ENCODE data around the gene ACADM.
"Not testable (repeated sequence)": the region's sequence is repeated elsewhere in the genome, so short reads cannot be mapped to it uniquely, and the experiment has no call there.

Gene ACADM

DNA sequence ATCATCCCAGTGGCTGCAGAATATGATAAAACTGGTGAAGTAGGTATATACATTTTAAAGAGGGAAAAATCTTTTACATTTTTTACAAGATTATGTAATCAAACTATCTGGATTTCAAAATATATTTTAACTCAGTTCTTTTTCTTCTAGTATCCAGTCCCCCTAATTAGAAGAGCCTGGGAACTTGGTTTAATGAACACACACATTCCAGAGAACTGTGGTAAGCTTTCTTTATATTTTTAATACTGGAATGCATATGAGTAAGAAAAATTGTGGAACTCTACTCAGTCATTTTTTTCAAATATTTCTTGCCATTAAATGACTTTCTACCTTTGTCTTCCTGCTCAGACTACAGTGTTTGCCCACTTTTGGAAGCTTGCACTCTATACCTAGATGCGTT is 8.2 kb downstream of the ACADM start:
- no peak for DNase-seq (ENCODE audit: low read depth)
- H3K4me3 ChIP-seq (ENCODE audit: low read depth, low read length), result no peak overlapping the region
- TF ChIP-seq, protein P1, sequence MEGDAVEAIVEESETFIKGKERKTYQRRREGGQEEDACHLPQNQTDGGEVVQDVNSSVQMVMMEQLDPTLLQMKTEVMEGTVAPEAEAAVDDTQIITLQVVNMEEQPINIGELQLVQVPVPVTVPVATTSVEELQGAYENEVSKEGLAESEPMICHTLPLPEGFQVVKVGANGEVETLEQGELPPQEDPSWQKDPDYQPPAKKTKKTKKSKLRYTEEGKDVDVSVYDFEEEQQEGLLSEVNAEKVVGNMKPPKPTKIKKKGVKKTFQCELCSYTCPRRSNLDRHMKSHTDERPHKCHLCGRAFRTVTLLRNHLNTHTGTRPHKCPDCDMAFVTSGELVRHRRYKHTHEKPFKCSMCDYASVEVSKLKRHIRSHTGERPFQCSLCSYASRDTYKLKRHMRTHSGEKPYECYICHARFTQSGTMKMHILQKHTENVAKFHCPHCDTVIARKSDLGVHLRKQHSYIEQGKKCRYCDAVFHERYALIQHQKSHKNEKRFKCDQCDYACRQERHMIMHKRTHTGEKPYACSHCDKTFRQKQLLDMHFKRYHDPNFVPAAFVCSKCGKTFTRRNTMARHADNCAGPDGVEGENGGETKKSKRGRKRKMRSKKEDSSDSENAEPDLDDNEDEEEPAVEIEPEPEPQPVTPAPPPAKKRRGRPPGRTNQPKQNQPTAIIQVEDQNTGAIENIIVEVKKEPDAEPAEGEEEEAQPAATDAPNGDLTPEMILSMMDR (IDR thresholded peaks at IDR 0.05; ENCODE audit: low read depth, low read length, missing control alignments), result no peak

DNA sequence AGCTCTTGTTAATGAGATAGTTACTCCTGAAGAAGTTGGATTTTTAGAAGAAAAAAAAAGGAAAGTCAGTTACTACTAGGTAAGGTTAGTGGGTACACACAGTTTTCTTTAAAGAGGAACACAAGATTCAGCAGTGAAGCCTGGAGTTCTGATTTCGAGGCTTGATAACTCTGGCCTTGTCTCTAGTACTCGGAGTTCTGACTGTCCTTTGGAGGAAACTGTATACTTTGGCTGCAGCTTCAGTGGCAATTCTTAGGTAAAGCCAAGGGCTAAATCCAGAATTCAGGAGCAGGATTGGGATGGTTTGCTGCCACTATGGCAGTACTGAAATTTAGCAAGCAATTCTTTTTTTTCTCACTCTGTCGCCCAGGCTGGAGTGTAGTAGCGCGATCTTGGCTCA is 9.2 kb downstream of the ACADM start:
- DNase-seq (ENCODE audit: low read depth), result no peak
- no peak overlapping the region for H3K4me3 ChIP-seq (ENCODE audit: low read depth, low read length)
- TF ChIP-seq, protein P1 (IDR thresholded peaks at IDR 0.05; ENCODE audit: low read depth, low read length, missing control alignments), result no peak

DNA sequence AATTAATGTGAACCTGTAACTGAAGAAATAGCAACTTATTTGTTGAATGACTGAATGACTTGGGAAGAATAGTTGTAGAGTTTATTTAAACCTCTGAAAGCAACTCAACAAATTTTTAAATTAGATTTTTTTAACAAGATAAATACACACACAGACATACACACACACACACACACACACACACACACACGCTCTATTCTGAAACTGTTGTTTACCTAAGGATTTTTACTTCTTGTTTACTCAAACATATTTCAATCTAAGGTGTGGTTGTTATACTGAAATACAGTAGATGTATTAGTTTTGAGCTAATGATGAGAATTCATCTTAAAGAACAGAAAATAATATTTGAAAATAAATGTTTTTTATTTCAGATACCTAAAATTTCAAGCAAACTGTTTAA is 11.5 kb downstream of the ACADM start:
- DNase-seq (ENCODE audit: low read depth), result no peak
- H3K4me3 ChIP-seq (ENCODE audit: low read depth, low read length), result no peak overlapping the region
- TF ChIP-seq, protein P1 (IDR thresholded peaks at IDR 0.05; ENCODE audit: low read depth, low read length, missing control alignments), result no peak

DNA sequence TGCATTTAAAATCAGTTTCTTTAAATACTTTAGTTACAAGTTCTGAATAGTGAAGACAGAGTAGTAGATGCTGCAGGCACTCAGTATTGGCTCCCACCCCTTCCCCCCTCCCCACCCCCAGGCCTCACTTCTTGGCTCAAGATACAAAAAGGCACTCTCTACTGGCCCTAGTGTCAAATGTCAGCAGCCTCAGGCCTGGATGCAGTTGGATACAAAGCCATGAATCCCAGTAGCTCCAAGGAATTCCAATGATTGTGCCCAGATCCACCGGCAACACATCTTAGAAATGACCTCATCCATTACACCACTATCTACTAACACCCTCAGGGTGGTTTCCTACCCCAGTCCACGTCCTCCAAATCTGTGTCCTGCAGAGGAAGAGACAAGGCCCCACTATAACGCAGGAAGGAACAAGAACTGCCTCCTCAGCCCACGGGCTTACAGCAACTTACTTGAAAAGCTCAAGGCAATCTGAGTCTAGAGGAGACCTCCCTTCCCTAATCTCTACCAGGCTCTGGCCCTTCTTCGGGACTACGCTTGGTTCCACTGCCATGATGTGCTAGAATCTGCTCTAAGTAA is 17.6 kb downstream of the ACADM start:
- DNase-seq (ENCODE audit: low read depth), result no peak
- TF ChIP-seq, protein P1 (IDR thresholded peaks at IDR 0.05; ENCODE audit: low read depth, low read length, missing control alignments), result no peak
- H3K4me3 ChIP-seq (ENCODE audit: low read depth, low read length), result no peak overlapping the region

DNA sequence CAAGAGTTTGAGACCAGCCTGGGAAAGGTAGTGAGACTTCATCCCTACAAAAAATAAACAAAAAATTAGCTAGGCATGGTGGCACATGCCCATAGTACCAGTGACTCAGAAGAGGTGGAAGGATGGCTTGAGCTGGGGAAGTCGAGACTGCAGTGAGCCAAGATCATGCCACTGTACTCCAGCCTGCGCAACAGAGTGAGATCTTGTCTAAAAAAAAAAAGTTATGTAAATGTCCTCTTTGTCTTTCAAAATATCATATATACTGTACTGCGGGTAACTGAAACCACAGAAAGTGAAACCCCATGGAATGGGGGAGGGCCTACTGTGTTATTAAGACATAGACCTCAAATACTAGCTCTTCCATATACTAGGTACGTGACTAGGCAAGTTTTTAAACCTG is 20.8 kb downstream of the ACADM start:
- DNase-seq (ENCODE audit: low read depth), result no peak
- TF ChIP-seq, protein P1 (IDR thresholded peaks at IDR 0.05; ENCODE audit: low read depth, low read length, missing control alignments), result no peak
- H3K4me3 ChIP-seq (ENCODE audit: low read depth, low read length), result no peak overlapping the region

DNA sequence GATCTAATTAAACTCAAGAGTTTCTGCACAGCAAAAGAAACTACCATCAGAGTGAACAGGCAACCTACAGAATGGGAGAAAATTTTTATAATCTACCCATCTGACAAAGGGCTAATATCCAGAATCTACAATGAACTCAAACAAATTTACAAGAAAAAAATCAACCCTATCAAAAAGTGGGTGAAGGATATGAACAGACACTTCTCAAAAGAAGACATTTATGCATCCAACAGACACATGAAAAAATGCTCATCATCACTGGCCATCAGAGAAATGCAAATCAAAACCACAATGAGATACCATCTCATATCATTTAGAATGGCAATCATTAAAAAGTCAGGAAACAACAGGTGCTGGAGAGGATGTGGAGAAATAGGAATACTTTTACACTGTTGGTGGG is 32.7 kb downstream of the ACADM start:
- DNase-seq (ENCODE audit: low read depth); H3K4me3 ChIP-seq (ENCODE audit: low read depth, low read length): not testable (repeated sequence)

DNA sequence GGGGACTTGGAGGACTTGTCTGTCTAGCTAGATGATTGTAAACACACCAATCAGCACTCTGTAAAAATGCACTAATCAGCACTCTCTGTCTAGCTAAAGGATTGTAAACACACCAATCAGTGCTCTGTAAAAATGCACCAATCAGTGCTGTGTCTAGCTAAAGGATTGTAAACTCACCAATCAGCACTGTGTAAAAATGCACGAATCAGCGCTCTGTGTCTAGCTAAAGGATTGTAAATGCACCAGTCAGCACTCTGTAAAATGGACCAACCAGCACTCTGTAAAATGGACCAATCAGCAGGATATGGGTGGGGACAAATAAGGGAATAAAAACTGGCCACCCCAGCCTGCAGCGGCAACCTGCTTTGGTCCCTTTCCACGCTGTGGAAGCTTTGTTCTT is 34.0 kb downstream of the ACADM start:
- DNase-seq (ENCODE audit: low read depth), result not testable (repeated sequence)

DNA sequence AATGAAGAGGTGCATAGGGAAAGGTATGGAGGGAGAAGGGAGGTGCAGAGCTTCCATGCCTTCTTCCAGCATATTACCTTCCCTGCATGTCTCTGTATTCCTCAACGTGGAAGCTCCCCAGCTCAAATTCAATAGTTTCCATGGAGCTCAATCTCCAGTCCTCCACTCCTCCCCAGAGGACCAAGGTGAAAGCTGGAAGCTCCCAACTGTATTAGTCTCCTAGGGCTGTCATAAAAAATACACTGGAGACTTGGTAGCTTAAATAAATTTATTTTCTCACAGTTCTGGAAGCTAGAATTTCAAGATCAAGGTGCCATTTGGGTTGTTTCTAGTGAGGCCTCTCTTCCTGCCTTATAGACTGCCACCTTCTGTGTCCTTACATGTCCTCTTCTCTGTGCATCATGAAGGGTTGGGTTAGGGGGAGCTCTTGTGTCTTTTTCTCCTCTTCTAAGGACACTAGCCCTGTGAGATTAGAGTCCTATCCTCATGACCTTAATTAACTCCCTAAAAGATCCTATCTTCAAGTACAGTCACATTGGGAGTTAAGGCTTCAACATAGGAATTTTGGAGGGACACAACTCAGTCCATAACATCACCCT is 39.6 kb downstream of the ACADM start:
- TF ChIP-seq, protein P1 (IDR thresholded peaks at IDR 0.05; ENCODE audit: low read depth, low read length, missing control alignments), result no peak
- no peak overlapping the region for H3K4me3 ChIP-seq (ENCODE audit: low read depth, low read length)
- no peak for DNase-seq (ENCODE audit: low read depth)

More for the DNA sequence above, 34.0 kb downstream of the ACADM start:
- not testable (repeated sequence) for H3K4me3 ChIP-seq (ENCODE audit: low read depth, low read length)
